ENCODE data around the gene ANKRD30BL.
"Not testable (repeated sequence)": the region's sequence is repeated elsewhere in the genome, so short reads cannot be mapped to it uniquely, and the experiment has no call there.

DNA sequence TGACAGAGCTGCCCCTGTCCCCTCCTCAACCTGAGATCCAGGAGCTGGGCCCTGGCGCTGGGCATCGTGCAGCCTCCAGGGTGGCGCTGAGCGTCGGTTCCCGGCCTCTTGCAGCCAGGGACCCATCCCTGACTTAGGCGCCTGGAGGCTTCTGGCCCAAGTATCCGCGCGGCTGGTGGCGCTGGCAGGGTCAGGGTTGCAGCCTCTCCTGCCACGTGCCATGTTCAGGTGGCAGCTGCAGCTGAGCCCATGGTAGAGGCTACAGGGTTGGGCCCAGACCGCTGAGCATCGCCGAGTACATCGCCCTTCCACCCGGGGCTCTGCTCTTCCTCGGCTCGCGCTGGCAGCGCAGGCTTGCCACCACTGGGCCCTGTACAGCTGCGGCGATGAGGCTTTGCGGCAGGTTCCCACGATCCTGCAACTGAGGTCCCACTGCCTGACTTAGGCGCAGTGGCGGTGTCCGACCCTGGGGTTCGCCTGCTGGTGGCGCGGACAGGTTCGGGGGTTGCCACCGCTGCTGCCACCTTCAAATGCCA lies 441 bp upstream of the ANKRD30BL start:
- TF ChIP-seq, protein P1, sequence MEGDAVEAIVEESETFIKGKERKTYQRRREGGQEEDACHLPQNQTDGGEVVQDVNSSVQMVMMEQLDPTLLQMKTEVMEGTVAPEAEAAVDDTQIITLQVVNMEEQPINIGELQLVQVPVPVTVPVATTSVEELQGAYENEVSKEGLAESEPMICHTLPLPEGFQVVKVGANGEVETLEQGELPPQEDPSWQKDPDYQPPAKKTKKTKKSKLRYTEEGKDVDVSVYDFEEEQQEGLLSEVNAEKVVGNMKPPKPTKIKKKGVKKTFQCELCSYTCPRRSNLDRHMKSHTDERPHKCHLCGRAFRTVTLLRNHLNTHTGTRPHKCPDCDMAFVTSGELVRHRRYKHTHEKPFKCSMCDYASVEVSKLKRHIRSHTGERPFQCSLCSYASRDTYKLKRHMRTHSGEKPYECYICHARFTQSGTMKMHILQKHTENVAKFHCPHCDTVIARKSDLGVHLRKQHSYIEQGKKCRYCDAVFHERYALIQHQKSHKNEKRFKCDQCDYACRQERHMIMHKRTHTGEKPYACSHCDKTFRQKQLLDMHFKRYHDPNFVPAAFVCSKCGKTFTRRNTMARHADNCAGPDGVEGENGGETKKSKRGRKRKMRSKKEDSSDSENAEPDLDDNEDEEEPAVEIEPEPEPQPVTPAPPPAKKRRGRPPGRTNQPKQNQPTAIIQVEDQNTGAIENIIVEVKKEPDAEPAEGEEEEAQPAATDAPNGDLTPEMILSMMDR (IDR thresholded peaks at IDR 0.05; ENCODE audit: low read depth, low read length), result not testable (repeated sequence)
- TF ChIP-seq EZH2phosphoT487 (IDR thresholded peaks at IDR 0.05; ENCODE audit: low read depth), result not testable (repeated sequence)
